Measurements from ENCODE around the gene ZNF492. TPM values are rescaled to one million over a fixed set of nuclear protein-coding genes. Genes with fewer than 3 reads are reported as not detected.

The ZNF492 gene
- total and polyA plus RNA-seq, 2 of the 8 experiments (the other 6 are each of a cell fraction or from before 2014, with no cell fraction given): not detected

GRCh38 chr19:22619932-22620331, 14.2 kb upstream of the ZNF492 start:
- Histone ChIP-seq H3K23ac (ENCODE audit: insufficient read length) (no peak overlapping the region), H3K4me1 (replicated peaks in 1 of 4; ENCODE audit: control insufficient read depth in 3 of 4, insufficient read depth in 4 of 4, low read length in 3 of 4) (no peaks in the 10 kb centered on the region), H2BK12ac (ENCODE audit: low read depth, low read length) (no peak overlapping the region), H3K14ac (ENCODE audit: insufficient read length) (no peak overlapping the region), H4K91ac (replicated peaks; ENCODE audit: insufficient read length, low read length) (no peak overlapping the region), H3K9me3 (ENCODE audit: insufficient read depth in 2 of 2, low read depth in 1 of 2, low read length in 1 of 2) (peaks cover 47 to 86% of the 10 kb centered on the region in 2 experiments), H3K9ac (replicated peaks in 1 of 4; ENCODE audit: extremely low read depth in 1 of 4, low read depth in 3 of 4, low read length in 3 of 4) (no peak overlapping the region), H3K18ac (ENCODE audit: extremely low read depth, low read length) (no peak overlapping the region), H4K8ac (ENCODE audit: extremely low read depth, insufficient read depth, low read length) (no peak overlapping the region), H3K79me2 (ENCODE audit: control insufficient read depth in 1 of 2, insufficient read depth in 2 of 2, low read length in 2 of 2) (no peaks in the 10 kb centered on the region), H2BK120ac (replicated peaks; ENCODE audit: low read depth, low read length) (no peak overlapping the region), H3K23me2 (ENCODE audit: low read depth, low read length) (no peaks in the 10 kb centered on the region), H4K20me1 (replicated peaks in 1 of 2; ENCODE audit: control insufficient read depth in 1 of 2, insufficient read depth in 2 of 2, low read length in 2 of 2) (no peaks in the 10 kb centered on the region), H3K4ac (replicated peaks; ENCODE audit: insufficient read length, low read depth, low read length) (no peak overlapping the region), H4K5ac (ENCODE audit: insufficient read length, low read depth, low read length) (no peak overlapping the region), H3K79me1 (ENCODE audit: low read depth, low read length) (no peaks in the 10 kb centered on the region), H3K36me3 (ENCODE audit: control insufficient read depth in 2 of 4, insufficient read depth in 4 of 4, low read length in 3 of 4) (peaks cover 0 to 5% (median 0%) of the 10 kb centered on the region in 4 experiments; a peak in 1 of 8 replicates), H2BK5ac (ENCODE audit: low read depth, low read length) (no peak overlapping the region), H3K4me2 (ENCODE audit: insufficient read depth in 1 of 2, low read depth in 2 of 2, low read length in 2 of 2) (no peak overlapping the region), H3K4me3 (ENCODE audit: extremely low read depth in 1 of 4, insufficient read depth in 2 of 4, low read depth in 3 of 4, low read length in 4 of 4) (no peak overlapping the region), H2BK20ac (ENCODE audit: low read length) (no peak overlapping the region), H3K27me3 (replicated peaks in 1 of 4; ENCODE audit: control insufficient read depth in 3 of 4, extremely low read depth in 1 of 4, insufficient read depth in 3 of 4, low read length in 3 of 4) (no peaks in the 10 kb centered on the region), H2BK15ac (ENCODE audit: low read length) (no peak overlapping the region), H2AK5ac (ENCODE audit: low read depth, low read length) (no peak overlapping the region), H2AFZ (ENCODE audit: low read length) (no peak overlapping the region), H3K56ac (replicated peaks; ENCODE audit: insufficient read length, low read depth, low read length) (no peak overlapping the region), H3K27ac (ENCODE audit: low read depth, low read length) (no peak overlapping the region)
- ChIA-PET CTCF (ENCODE audit: partially characterized antibody) (no interaction called here), POLR2A (ENCODE audit: partially characterized antibody) (no interaction called here)
- no peak for FAIRE-seq
- 85% methylated on average over 3 of the region's 3 CpGs; no CpG with 5 or more reads in 1 of the 2 experiments for WGBS, 2 experiments (ENCODE audit: extremely low coverage in 1 of 2, insufficient coverage in 1 of 2, insufficient read length in 1 of 2, insufficient replicate concordance in 2 of 2, low coverage in 1 of 2, low lambda C conversion rate in 2 of 2, missing lambda C conversion rate in 1 of 2)
- no peak for DNase-seq (ENCODE audit: low read depth in 1 of 2, low spot score in 2 of 2)
- TF ChIP-seq ASH2L (IDR thresholded peaks at IDR 0.05; ENCODE audit: low read length): no peak
- no peak for TF ChIP-seq BACH1 (IDR thresholded peaks at IDR 0.05; ENCODE audit: low read length)
- no peak for TF ChIP-seq KDM1A (IDR thresholded peaks at IDR 0.05; ENCODE audit: borderline replicate concordance, low read length)
- TF ChIP-seq EZH2 (IDR thresholded peaks at IDR 0.05; ENCODE audit: low read depth, low read length, severe bottlenecking): no peak
- TF ChIP-seq ATF2 (IDR thresholded peaks at IDR 0.05; ENCODE audit: low read length): no peak

All from H1 (cell line).